Activated B cell treated with CpG ODN at 0.5 μM for 24 hours (primary cell): ENCODE data around the gene FAM200C. TPM values are rescaled to one million over a fixed set of nuclear protein-coding genes. Genes with fewer than 3 reads are reported as not detected.
A peak's percentile ranks its signal among the peaks of the same experiment; 100 is the strongest.

Source experiments
- ATAC-seq: fragments of 200-7000 bp; cut with Tn5 transposase; one replicate; pipeline ENCODE4 v1.10.0; 2021; ENCODE audit warnings: low read depth, mild to moderate bottlenecking, moderate library complexity
- CTCF ChIA-PET: fragments of 350-600 bp; sonication (Branson Sonifier 250); formaldehyde crosslinking; loops from one replicate; lab custom pipeline; 2021; ENCODE audit warnings: antibody characterized with exemption; lab: Charles Lee
- POLR2A ChIA-PET: fragments of 350-600 bp; sonication (Branson Sonifier 250); formaldehyde crosslinking; loops from one replicate; lab custom pipeline; 2021; ENCODE audit warnings: antibody characterized with exemption; lab: Charles Lee
- DNase-seq: peaks from one replicate; pipeline ENCODE4 v3.0.0; 2022
- H3K27ac Mint-ChIP-seq: one replicate; pipeline ENCODE4 v1.8.0; 2020; ENCODE audit warnings: mixed read lengths
- H3K27me3 Mint-ChIP-seq: one replicate; pipeline ENCODE4 v1.8.0; 2021; ENCODE audit warnings: mixed read lengths
- H3K36me3 Mint-ChIP-seq: one replicate; pipeline ENCODE4 v1.8.0; 2021; ENCODE audit warnings: low read depth, mixed read lengths
- H3K4me1 Mint-ChIP-seq: one replicate; pipeline ENCODE4 v1.8.0; 2021; ENCODE audit warnings: mixed read lengths
- H3K4me3 Mint-ChIP-seq: one replicate; pipeline ENCODE4 v1.8.0; 2020; ENCODE audit warnings: mild to moderate bottlenecking, mixed read lengths
- H3K9me3 Mint-ChIP-seq: one replicate; pipeline ENCODE4 v1.8.0; 2020; ENCODE audit warnings: mixed read lengths
- intact Hi-C: fragments of 100-400 bp; cut with micrococcal nuclease; formaldehyde crosslinking; loops from one replicate; pipeline ENCODE4 v1.15.1; 2024
- total RNA-seq: library from RNA; stranded (reverse); gene quantifications from 2 replicates; pipeline ENCODE4 v1.2.3, GENCODE V29; 2022
- TF ChIP-seq, protein P1 (sequence below): fragments of 200-600 bp; IDR thresholded peaks from one replicate; pipeline ENCODE4 v1.8.0; 2022; ENCODE audit warnings: antibody characterized with exemption, mild to moderate bottlenecking

The FAM200C gene
- 0.44 and 0.66 TPM in 2 replicates for total RNA-seq

GRCh38 chr5:160399402-160400353, at the start of gene FAM200C:
Gene FAM200C (minus strand): TSS chr5:160400054. CDS start chr5:160395490, 4,564 bp downstream.
- Mint-ChIP-seq H3K27ac (peak within 1 kb of the TSS; percentile 59), H3K9me3 (no peaks in the 10 kb centered on the region), H3K27me3 (no peaks in the 10 kb centered on the region), H3K4me3 (peak within 1 kb of the TSS; percentile 88), H3K36me3 (peaks cover 38% of the 10 kb centered on the region), H3K4me1 (peaks cover 10% of the 10 kb centered on the region)
- peak; percentile 80 for ATAC-seq
- TF ChIP-seq, protein P1, sequence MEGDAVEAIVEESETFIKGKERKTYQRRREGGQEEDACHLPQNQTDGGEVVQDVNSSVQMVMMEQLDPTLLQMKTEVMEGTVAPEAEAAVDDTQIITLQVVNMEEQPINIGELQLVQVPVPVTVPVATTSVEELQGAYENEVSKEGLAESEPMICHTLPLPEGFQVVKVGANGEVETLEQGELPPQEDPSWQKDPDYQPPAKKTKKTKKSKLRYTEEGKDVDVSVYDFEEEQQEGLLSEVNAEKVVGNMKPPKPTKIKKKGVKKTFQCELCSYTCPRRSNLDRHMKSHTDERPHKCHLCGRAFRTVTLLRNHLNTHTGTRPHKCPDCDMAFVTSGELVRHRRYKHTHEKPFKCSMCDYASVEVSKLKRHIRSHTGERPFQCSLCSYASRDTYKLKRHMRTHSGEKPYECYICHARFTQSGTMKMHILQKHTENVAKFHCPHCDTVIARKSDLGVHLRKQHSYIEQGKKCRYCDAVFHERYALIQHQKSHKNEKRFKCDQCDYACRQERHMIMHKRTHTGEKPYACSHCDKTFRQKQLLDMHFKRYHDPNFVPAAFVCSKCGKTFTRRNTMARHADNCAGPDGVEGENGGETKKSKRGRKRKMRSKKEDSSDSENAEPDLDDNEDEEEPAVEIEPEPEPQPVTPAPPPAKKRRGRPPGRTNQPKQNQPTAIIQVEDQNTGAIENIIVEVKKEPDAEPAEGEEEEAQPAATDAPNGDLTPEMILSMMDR: no peak
- intact Hi-C loops: loop anchor here (2.0 kb wide), 2 partner anchors 19 to 29 kb away; partner anchors contain the start of genes C1QTNF2 and SLU7
- ChIA-PET POLR2A (interaction anchor here (0.7 to 1.9 kb wide), 4 partner anchors 19 to 180 kb away, joined by 3 to 10 read pairs (median 3); partner anchors contain the start of genes PTTG1 and SLU7), CTCF (no interaction called here)
- DNase-seq: peak; percentile 55

GRCh38 chr5:160449458-160449857, 49.6 kb upstream of the FAM200C start:
- intact Hi-C loops: no loop called here
- ChIA-PET CTCF (interaction anchor here (0.7 kb wide), 2 partner anchors 10 to 25 kb away, joined by 3 to 4 read pairs; no protein-coding TSS in a partner anchor), POLR2A (no interaction called here)
- H3K4me3 Mint-ChIP-seq: no peak overlapping the region
- TF ChIP-seq, protein P1: no peak
- peaks cover 28% of the 10 kb centered on the region for H3K4me1 Mint-ChIP-seq
- H3K27me3 Mint-ChIP-seq: peaks cover 3% of the 10 kb centered on the region
- ATAC-seq (no peak), DNase-seq (no peak)
- no peaks in the 10 kb centered on the region for H3K9me3 Mint-ChIP-seq
- H3K36me3 Mint-ChIP-seq: no peaks in the 10 kb centered on the region
- H3K27ac Mint-ChIP-seq: no peak overlapping the region

DNA sequence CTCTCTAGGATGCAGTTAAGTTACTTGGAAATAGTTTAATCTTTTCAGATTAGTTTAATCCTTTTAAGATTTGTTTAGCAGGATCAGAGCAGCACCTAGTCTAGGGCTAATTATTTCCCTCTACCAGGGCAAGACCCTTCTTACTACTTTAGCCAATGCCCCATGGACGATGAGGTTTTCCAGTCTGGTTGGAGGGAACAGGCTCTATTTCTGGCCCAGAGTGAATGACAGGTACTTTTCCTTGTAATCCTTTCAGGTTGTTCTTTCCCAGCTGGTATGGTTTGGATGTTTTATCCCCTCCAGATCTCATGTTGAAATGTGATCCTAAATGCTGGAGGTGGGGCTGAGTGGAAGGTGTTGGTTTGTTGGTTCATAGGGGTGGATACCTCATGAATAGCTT, 49.0 kb upstream of the FAM200C start:
- no peaks in the 10 kb centered on the region for H3K9me3 Mint-ChIP-seq
- TF ChIP-seq, protein P1: no peak
- no peak overlapping the region for H3K27ac Mint-ChIP-seq
- no peak overlapping the region for H3K4me3 Mint-ChIP-seq
- ChIA-PET CTCF (interaction anchor here (0.7 kb wide), 3 partner anchors 9 to 26 kb away, joined by 3 to 4 read pairs (median 4); no protein-coding TSS in a partner anchor), POLR2A (interaction anchor here (0.6 to 0.7 kb wide), 2 partner anchors 19 to 57 kb away, joined by 3 to 6 read pairs; no protein-coding TSS in a partner anchor)
- no peaks in the 10 kb centered on the region for H3K27me3 Mint-ChIP-seq
- no peak for DNase-seq
- peaks cover 24% of the 10 kb centered on the region for H3K4me1 Mint-ChIP-seq
- ATAC-seq: no peak
- no peaks in the 10 kb centered on the region for H3K36me3 Mint-ChIP-seq
- intact Hi-C loops: no loop called here

GRCh38 chr5:160445751-160446150, 45.9 kb upstream of the FAM200C start:
- Mint-ChIP-seq H3K36me3 (no peaks in the 10 kb centered on the region), H3K27me3 (no peaks in the 10 kb centered on the region), H3K4me1 (peaks cover 23% of the 10 kb centered on the region), H3K9me3 (no peaks in the 10 kb centered on the region), H3K27ac (no peak overlapping the region), H3K4me3 (no peak overlapping the region)
- ChIA-PET POLR2A (interaction anchor here (0.9 kb wide), 1 partner anchor 22 kb away, joined by 4 read pairs; no protein-coding TSS in a partner anchor), CTCF (no interaction called here)
- ATAC-seq (no peak), DNase-seq (no peak)
- intact Hi-C loops: no loop called here
- TF ChIP-seq, protein P1: no peak

DNA sequence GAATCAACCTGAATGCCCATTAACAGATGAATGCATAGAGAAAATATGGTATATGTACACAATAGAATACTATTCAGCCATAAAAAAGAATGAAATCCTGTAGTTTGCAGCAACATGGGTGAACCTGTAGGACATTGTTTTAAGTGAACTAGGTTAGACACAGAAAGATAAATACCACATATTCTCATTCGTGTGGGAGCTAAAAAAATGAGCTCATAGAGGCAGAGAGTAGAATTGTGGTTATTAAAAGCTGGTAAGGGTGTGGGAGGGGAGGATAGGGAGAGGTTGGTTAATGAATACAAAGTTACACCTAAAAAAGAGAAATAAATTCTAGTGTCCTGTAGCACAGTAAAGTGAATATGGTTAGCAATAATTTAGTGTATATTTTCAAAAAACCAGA, 45.3 kb upstream of the FAM200C start:
- no peak for DNase-seq
- CTCF ChIA-PET: no interaction called here
- peaks cover 19% of the 10 kb centered on the region for H3K4me1 Mint-ChIP-seq

More for the DNA sequence above, 45.3 kb upstream of the FAM200C start:
- POLR2A ChIA-PET: interaction anchor here (0.9 kb wide), 1 partner anchor 23 kb away, joined by 4 read pairs; no protein-coding TSS in a partner anchor
- no peaks in the 10 kb centered on the region for H3K27me3 Mint-ChIP-seq
- TF ChIP-seq, protein P1: no peak
- no peaks in the 10 kb centered on the region for H3K9me3 Mint-ChIP-seq
- no peak for ATAC-seq
- no peak overlapping the region for H3K27ac Mint-ChIP-seq
- H3K4me3 Mint-ChIP-seq: no peak overlapping the region
- intact Hi-C loops: no loop called here
- H3K36me3 Mint-ChIP-seq: no peaks in the 10 kb centered on the region
